Vagina (tissue), 2 donors: ENCODE measurements around the gene MALT1.

ENCODE experiments used
- POLR2A ChIP-seq, 2 donors: fragments of 450-650 bp; IDR thresholded peaks; one replicate each; pipeline ENCODE4 v1.6.1; 2017; ENCODE audit warnings: antibody characterized with exemption in 2 of 2, mild to moderate bottlenecking in 2 of 2, moderate library complexity in 2 of 2
- POLR2AphosphoS5 ChIP-seq, 2 donors: sonication (generic); formaldehyde crosslinking; IDR thresholded peaks; one replicate each; pipeline ENCODE4 v1.9.0; 2017; ENCODE audit warnings: antibody characterized with exemption in 2 of 2, mild to moderate bottlenecking in 2 of 2, low read depth in 1 of 2; ENCODE audit not compliant: insufficient read depth in 1 of 2
- TF ChIP-seq, protein P1 (sequence below), 3 experiments: fragments of 450-650 bp in 2 of 3; fragments of 200-600 bp in 1 of 3; sonication (generic) in 1 of 3; IDR thresholded peaks; one replicate each; pipeline ENCODE4 v1.5.1; 2017 to 2019; ENCODE audit warnings: antibody characterized with exemption in 3 of 3, mild to moderate bottlenecking in 2 of 3, moderate library complexity in 2 of 3

DNA sequence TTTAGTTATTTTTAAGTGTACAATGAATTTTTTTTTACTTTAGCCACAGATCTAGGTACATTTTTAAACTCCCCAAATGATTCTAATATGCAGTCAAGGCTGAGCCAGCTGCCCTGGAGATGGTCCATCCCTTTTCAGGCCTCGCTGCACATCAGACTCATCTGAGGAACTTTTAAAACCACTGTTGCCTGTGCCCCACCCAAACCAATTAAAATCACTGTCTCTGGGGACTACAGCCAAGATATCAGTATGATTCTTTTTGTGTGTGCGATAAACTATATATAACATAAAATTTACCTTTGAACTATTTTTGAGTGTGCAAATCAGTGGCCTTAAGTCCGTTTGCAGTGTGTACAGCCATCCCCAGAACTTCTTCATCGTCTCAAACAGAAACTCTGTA, 9.1 kb upstream of the MALT1 start:
- TF ChIP-seq, protein P1, sequence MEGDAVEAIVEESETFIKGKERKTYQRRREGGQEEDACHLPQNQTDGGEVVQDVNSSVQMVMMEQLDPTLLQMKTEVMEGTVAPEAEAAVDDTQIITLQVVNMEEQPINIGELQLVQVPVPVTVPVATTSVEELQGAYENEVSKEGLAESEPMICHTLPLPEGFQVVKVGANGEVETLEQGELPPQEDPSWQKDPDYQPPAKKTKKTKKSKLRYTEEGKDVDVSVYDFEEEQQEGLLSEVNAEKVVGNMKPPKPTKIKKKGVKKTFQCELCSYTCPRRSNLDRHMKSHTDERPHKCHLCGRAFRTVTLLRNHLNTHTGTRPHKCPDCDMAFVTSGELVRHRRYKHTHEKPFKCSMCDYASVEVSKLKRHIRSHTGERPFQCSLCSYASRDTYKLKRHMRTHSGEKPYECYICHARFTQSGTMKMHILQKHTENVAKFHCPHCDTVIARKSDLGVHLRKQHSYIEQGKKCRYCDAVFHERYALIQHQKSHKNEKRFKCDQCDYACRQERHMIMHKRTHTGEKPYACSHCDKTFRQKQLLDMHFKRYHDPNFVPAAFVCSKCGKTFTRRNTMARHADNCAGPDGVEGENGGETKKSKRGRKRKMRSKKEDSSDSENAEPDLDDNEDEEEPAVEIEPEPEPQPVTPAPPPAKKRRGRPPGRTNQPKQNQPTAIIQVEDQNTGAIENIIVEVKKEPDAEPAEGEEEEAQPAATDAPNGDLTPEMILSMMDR (IDR thresholded peaks at IDR 0.05), result no peak
- TF ChIP-seq POLR2AphosphoS5 (IDR thresholded peaks at IDR 0.05; ENCODE audit: insufficient read depth in 1 of 2, low read depth in 1 of 2) (no peak), POLR2A (IDR thresholded peaks at IDR 0.05) (no peak)
